ENCODE data around the gene YEATS4.
A peak's percentile ranks its signal among the peaks of the same experiment; 100 is the strongest.

The YEATS4 gene

GRCh38 chr12:69423037-69423905 is 63.7 kb downstream of the YEATS4 start:
- Histone ChIP-seq H2AK5ac (ENCODE audit: low read depth, low read length) (no peak overlapping the region), H3K79me1 (ENCODE audit: low read depth, low read length) (no peaks in the 10 kb centered on the region), H3K36me3 (replicated peaks in 1 of 2; ENCODE audit: control insufficient read depth in 2 of 2, insufficient read depth in 2 of 2, low read length in 2 of 2) (no peaks in the 10 kb centered on the region), H3K23ac (ENCODE audit: low read depth, low read length, poor library complexity) (no peak overlapping the region), H2AFZ (ENCODE audit: low read length) (no peak overlapping the region), H3K4me3 (ENCODE audit: low read length in 2 of 2) (no peak overlapping the region), H2BK120ac (ENCODE audit: low read depth, low read length) (no peak overlapping the region), H2BK12ac (ENCODE audit: low read length) (no peak overlapping the region), H3K18ac (ENCODE audit: low read length) (no peak overlapping the region), H3K4ac (ENCODE audit: low read length) (no peak overlapping the region), H3K4me1 (ENCODE audit: control insufficient read depth in 2 of 2, insufficient read depth in 1 of 2, low read depth in 1 of 2, low read length in 2 of 2) (no peaks in the 10 kb centered on the region), H3K4me2 (ENCODE audit: insufficient read depth, low read length, poor library complexity, severe bottlenecking) (no peak overlapping the region), H3K9me3 (replicated peaks in 1 of 2; ENCODE audit: control insufficient read depth in 2 of 2, insufficient read depth in 1 of 2, low read depth in 1 of 2, low read length in 2 of 2) (no peaks in the 10 kb centered on the region), H3K14ac (ENCODE audit: low read length) (no peak overlapping the region), H4K8ac (ENCODE audit: low read depth, low read length) (no peak overlapping the region), H2BK5ac (ENCODE audit: low read length) (no peak overlapping the region), H2BK15ac (ENCODE audit: low read length) (no peak overlapping the region), H3K27ac (replicated peaks; ENCODE audit: low read length) (no peak overlapping the region), H3K27me3 (ENCODE audit: control insufficient read depth in 3 of 3, insufficient read depth in 3 of 3, low read depth in 1 of 3, low read length in 3 of 3) (no peaks in the 10 kb centered on the region), H4K91ac (ENCODE audit: low read depth, low read length, poor library complexity) (no peak overlapping the region), H3K9ac (ENCODE audit: low read depth, low read length, poor library complexity) (no peak overlapping the region)
- no peak for DNase-seq (ENCODE audit: low spot score)
- WGBS, 2 donors (ENCODE audit: extremely low coverage in 2 of 2, insufficient read length in 2 of 2, insufficient replicate concordance in 1 of 2): no CpG with 5 or more reads among the region's 5 CpGs

DNA sequence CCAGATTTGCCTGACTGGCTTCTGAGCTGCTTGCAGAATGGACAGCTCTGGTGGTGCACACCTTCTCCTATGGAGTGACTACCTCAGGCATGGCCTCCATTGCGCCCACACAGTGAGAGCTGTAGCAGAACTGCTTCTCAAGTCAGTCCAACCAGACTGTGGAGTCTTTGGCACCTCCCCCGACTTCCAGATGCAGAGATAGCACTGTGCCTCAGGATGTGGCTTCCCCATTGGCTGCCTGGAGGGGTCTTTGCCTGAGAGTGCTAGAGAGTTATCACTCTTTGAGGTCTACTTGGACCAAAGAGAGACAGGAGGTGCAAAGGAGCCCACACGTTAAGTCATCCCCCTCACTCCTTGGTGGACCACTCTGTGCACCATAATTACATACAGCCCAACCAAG is 65.9 kb downstream of the YEATS4 start:
- Histone ChIP-seq H4K91ac (ENCODE audit: low read depth, low read length, poor library complexity) (no peak overlapping the region), H2AFZ (ENCODE audit: low read length) (no peak overlapping the region), H2BK5ac (ENCODE audit: low read length) (no peak overlapping the region), H3K18ac (ENCODE audit: low read length) (peak overlapping the region; percentile 69), H3K4me3 (ENCODE audit: low read length in 2 of 2) (no peak overlapping the region), H3K27ac (replicated peaks; ENCODE audit: low read length) (no peak overlapping the region), H3K4ac (ENCODE audit: low read length) (no peak overlapping the region), H3K9me3 (replicated peaks in 1 of 2; ENCODE audit: control insufficient read depth in 2 of 2, insufficient read depth in 1 of 2, low read depth in 1 of 2, low read length in 2 of 2) (no peaks in the 10 kb centered on the region), H3K79me1 (ENCODE audit: low read depth, low read length) (no peaks in the 10 kb centered on the region), H2BK120ac (ENCODE audit: low read depth, low read length) (no peak overlapping the region), H3K4me1 (ENCODE audit: control insufficient read depth in 2 of 2, insufficient read depth in 1 of 2, low read depth in 1 of 2, low read length in 2 of 2) (no peaks in the 10 kb centered on the region), H2AK5ac (ENCODE audit: low read depth, low read length) (no peak overlapping the region), H3K4me2 (ENCODE audit: insufficient read depth, low read length, poor library complexity, severe bottlenecking) (no peak overlapping the region), H2BK15ac (ENCODE audit: low read length) (no peak overlapping the region), H4K8ac (ENCODE audit: low read depth, low read length) (no peak overlapping the region), H2BK12ac (ENCODE audit: low read length) (no peak overlapping the region), H3K27me3 (ENCODE audit: control insufficient read depth in 3 of 3, insufficient read depth in 3 of 3, low read depth in 1 of 3, low read length in 3 of 3) (no peaks in the 10 kb centered on the region), H3K14ac (ENCODE audit: low read length) (peak overlapping the region; percentile 15), H3K9ac (ENCODE audit: low read depth, low read length, poor library complexity) (no peak overlapping the region), H3K36me3 (replicated peaks in 1 of 2; ENCODE audit: control insufficient read depth in 2 of 2, insufficient read depth in 2 of 2, low read length in 2 of 2) (no peaks in the 10 kb centered on the region), H3K23ac (ENCODE audit: low read depth, low read length, poor library complexity) (no peak overlapping the region)
- no peak for DNase-seq (ENCODE audit: low spot score)
- no CpG with 5 or more reads among the region's 3 CpGs for WGBS, 2 donors (ENCODE audit: extremely low coverage in 2 of 2, insufficient read length in 2 of 2, insufficient replicate concordance in 1 of 2)

GRCh38 chr12:69428351-69429073 is 69.0 kb downstream of the YEATS4 start:
- Histone ChIP-seq H3K79me1 (ENCODE audit: low read depth, low read length) (no peaks in the 10 kb centered on the region), H4K8ac (ENCODE audit: low read depth, low read length) (no peak overlapping the region), H3K14ac (ENCODE audit: low read length) (no peak overlapping the region), H3K4me2 (ENCODE audit: insufficient read depth, low read length, poor library complexity, severe bottlenecking) (no peak overlapping the region), H2BK12ac (ENCODE audit: low read length) (no peak overlapping the region), H2AK5ac (ENCODE audit: low read depth, low read length) (no peak overlapping the region), H3K27me3 (ENCODE audit: control insufficient read depth in 3 of 3, insufficient read depth in 3 of 3, low read depth in 1 of 3, low read length in 3 of 3) (no peaks in the 10 kb centered on the region), H2BK5ac (ENCODE audit: low read length) (no peak overlapping the region), H3K4me1 (ENCODE audit: control insufficient read depth in 2 of 2, insufficient read depth in 1 of 2, low read depth in 1 of 2, low read length in 2 of 2) (no peaks in the 10 kb centered on the region), H3K4me3 (ENCODE audit: low read length in 2 of 2) (no peak overlapping the region), H4K91ac (ENCODE audit: low read depth, low read length, poor library complexity) (no peak overlapping the region), H3K27ac (replicated peaks; ENCODE audit: low read length) (no peak overlapping the region), H3K18ac (ENCODE audit: low read length) (no peak overlapping the region), H2BK120ac (ENCODE audit: low read depth, low read length) (no peak overlapping the region), H2AFZ (ENCODE audit: low read length) (no peak overlapping the region), H3K36me3 (replicated peaks in 1 of 2; ENCODE audit: control insufficient read depth in 2 of 2, insufficient read depth in 2 of 2, low read length in 2 of 2) (no peaks in the 10 kb centered on the region), H3K4ac (ENCODE audit: low read length) (no peak overlapping the region), H3K9me3 (replicated peaks in 1 of 2; ENCODE audit: control insufficient read depth in 2 of 2, insufficient read depth in 1 of 2, low read depth in 1 of 2, low read length in 2 of 2) (no peaks in the 10 kb centered on the region), H3K9ac (ENCODE audit: low read depth, low read length, poor library complexity) (no peak overlapping the region), H2BK15ac (ENCODE audit: low read length) (no peak overlapping the region), H3K23ac (ENCODE audit: low read depth, low read length, poor library complexity) (no peak overlapping the region)
- WGBS, 2 donors (ENCODE audit: extremely low coverage in 2 of 2, insufficient read length in 2 of 2, insufficient replicate concordance in 1 of 2): no CpG with 5 or more reads among the region's 7 CpGs
- DNase-seq (ENCODE audit: low spot score): no peak

DNA sequence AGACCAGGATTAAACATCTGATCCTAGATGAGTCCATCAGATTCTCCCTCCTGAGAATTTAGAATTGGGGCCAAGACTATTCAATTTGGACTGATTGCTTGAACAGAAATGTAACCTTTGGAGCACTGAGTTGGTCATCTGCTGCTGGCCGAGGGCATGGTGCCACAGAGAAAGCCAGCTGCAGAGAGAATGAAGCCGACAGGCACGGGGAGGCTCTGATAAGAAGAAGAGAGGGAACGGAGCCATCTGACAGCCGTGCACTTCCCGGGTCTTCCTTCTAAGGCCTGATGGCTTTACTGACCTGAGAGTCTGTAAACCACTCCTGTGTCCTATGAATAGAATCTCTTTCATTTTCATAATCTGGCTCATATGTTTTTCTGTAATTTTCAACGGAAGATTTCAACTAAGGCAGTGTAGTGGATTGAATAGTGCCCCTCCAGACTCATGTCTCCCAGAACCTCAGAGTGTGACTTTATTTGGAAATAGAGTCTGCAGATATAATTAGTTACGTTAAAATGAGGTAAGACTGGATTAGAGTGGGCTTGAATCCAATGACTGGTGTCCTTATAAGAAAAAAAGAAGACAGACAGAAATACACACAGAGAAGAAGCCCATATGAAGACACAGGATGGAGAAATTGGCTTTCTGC is 71.5 kb downstream of the YEATS4 start:
- no peak overlapping the region for H3K4me3 ChIP-seq (ENCODE audit: low read length in 2 of 2)
- H3K14ac ChIP-seq (ENCODE audit: low read length): no peak overlapping the region
- no peak overlapping the region for H4K91ac ChIP-seq (ENCODE audit: low read depth, low read length, poor library complexity)
- no peak for DNase-seq (ENCODE audit: low spot score)
- no peaks in the 10 kb centered on the region for H3K36me3 ChIP-seq (replicated peaks in 1 of 2; ENCODE audit: control insufficient read depth in 2 of 2, insufficient read depth in 2 of 2, low read length in 2 of 2)
- H3K4me2 ChIP-seq (ENCODE audit: insufficient read depth, low read length, poor library complexity, severe bottlenecking): no peak overlapping the region
- no peak overlapping the region for H3K27ac ChIP-seq (replicated peaks; ENCODE audit: low read length)
- no peaks in the 10 kb centered on the region for H3K9me3 ChIP-seq (replicated peaks in 1 of 2; ENCODE audit: control insufficient read depth in 2 of 2, insufficient read depth in 1 of 2, low read depth in 1 of 2, low read length in 2 of 2)
- no peak overlapping the region for H2AFZ ChIP-seq (ENCODE audit: low read length)
- no CpG with 5 or more reads among the region's 8 CpGs for WGBS, 2 donors (ENCODE audit: extremely low coverage in 2 of 2, insufficient read length in 2 of 2, insufficient replicate concordance in 1 of 2)
- H3K18ac ChIP-seq (ENCODE audit: low read length): no peak overlapping the region
- no peaks in the 10 kb centered on the region for H3K27me3 ChIP-seq (ENCODE audit: control insufficient read depth in 3 of 3, insufficient read depth in 3 of 3, low read depth in 1 of 3, low read length in 3 of 3)
- no peak overlapping the region for H2BK15ac ChIP-seq (ENCODE audit: low read length)
- no peak overlapping the region for H2BK5ac ChIP-seq (ENCODE audit: low read length)
- H4K8ac ChIP-seq (ENCODE audit: low read depth, low read length): no peak overlapping the region
- no peak overlapping the region for H3K23ac ChIP-seq (ENCODE audit: low read depth, low read length, poor library complexity)
- no peaks in the 10 kb centered on the region for H3K4me1 ChIP-seq (ENCODE audit: control insufficient read depth in 2 of 2, insufficient read depth in 1 of 2, low read depth in 1 of 2, low read length in 2 of 2)
- H3K79me1 ChIP-seq (ENCODE audit: low read depth, low read length): no peaks in the 10 kb centered on the region
- no peak overlapping the region for H3K4ac ChIP-seq (ENCODE audit: low read length)
- no peak overlapping the region for H2BK120ac ChIP-seq (ENCODE audit: low read depth, low read length)
- no peak overlapping the region for H2AK5ac ChIP-seq (ENCODE audit: low read depth, low read length)
- no peak overlapping the region for H2BK12ac ChIP-seq (ENCODE audit: low read length)
- H3K9ac ChIP-seq (ENCODE audit: low read depth, low read length, poor library complexity): no peak overlapping the region

Data from neuronal stem cell (in vitro differentiated cells).